GM19099 (cell line): ENCODE data around the gene DCHS2.

Experiments
- POLR2A ChIP-seq: IDR thresholded peaks from 3 replicates; pipeline ENCODE4 v1.6.1; 2011; ENCODE audit warnings: low read depth; ENCODE audit not compliant: insufficient read length; ENCODE audit errors: extremely low read depth

Gene DCHS2

DNA sequence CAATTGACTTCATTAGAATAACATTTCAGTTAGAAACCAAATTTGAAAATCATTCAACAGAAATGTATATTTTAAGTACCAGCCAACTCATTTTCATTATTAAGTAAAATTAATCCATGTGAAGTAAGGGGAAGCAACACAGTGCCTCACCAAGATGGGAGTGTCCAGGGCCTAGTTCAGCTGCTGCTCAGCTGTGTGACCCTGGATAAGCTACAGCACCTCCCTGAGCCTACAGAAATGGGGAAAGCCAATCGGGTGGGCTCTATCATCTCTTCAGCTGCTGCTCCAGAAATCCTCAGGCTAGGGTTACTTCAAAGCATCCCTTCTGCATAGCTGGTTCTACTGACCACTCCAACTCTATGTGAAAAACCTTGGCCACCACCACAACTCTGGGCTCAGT is 18.7 kb downstream of the DCHS2 start:
- no peak for TF ChIP-seq POLR2A

DNA sequence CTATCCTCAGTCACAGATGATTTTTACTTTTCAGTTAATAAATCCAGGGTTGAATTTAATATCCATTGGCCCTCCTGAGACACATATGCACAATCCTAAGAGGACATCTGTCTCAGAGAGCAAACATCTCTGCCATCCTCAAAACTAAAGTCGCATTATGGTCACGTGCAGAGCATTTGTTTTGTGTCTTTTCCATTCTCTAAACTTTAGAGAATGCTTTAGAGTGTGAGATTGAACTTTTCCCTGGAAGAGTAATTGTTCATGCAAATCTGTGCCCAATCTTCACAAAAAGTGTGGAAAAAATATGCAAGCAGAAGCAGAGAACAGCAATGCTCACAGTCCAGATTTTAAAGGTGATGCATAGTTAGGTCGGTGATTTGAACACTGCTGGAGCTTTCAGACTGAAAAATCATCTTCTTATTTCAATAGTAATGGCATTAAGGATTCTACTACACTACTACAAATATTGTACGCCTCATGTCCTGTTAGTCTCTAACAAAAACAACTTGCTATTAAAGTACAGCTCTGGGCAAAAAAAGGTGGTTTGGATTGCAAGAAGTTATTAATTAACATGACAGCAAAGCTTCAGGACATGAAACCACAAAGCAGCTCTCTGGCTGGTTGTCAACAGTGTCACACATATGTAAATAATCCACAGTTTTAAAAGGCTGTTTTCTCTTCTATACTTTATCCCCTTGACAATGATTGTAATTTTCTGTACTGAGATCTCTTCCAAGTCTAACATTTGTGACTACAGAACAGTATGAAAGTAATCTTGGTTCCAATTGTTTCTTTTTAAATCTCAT is 19.9 kb downstream of the DCHS2 start:
- peak; percentile 1 for TF ChIP-seq POLR2A

DNA sequence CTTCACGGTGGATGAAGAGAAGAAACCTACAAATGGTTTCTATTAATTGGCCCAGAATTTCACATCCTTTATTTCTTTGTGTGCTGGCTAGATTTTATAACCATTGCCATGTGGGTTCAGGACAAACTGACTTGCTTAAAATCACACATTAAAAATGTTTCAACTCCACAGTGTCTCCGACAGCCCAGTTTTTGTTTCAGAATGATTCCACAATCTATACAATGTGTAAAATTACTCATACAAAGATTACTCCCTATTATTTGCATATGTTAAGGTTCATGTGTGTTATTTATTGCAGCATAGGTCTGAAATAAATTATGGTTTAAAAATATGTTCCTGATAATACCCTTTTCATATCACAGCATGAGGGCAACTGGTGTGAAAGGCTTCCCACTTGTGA is 20.6 kb downstream of the DCHS2 start:
- TF ChIP-seq POLR2A: no peak

DNA sequence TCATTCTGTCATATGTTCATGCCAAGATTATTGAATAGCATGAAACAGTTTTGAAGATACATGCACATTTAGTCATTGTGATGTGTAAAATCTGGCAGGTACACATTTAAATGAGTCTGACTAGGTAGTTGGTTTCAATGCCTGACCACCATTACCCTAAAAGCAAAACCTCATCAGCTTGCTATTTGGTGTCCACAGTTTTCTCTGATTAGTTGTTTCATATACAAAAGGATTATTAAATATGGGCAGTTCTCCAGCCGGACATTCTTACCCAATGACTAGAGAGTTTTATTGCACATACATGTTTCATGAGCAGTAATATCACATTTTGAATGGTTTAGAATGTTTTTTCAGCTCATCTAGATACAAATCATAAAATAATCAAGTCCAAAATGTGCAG is 23.7 kb downstream of the DCHS2 start:
- TF ChIP-seq POLR2A: no peak

DNA sequence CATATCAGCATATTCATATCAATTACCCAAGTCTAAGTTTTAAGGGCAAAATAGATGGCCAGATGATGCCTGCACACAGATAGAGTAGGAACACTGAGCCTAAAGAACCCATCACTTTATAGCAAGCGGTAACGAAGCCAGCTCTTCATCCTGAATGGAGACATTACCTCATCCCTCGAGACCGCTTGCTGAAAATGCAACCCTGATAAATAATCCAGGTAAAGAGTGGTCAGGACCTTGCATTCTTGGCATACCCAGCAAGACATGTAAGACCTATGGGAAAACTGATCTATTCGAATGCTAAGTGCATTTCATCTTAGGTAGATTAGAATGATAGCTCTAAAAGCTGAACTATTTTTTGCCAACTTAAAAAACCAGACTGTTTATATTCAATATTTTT is 25.3 kb downstream of the DCHS2 start:
- no peak for TF ChIP-seq POLR2A

DNA sequence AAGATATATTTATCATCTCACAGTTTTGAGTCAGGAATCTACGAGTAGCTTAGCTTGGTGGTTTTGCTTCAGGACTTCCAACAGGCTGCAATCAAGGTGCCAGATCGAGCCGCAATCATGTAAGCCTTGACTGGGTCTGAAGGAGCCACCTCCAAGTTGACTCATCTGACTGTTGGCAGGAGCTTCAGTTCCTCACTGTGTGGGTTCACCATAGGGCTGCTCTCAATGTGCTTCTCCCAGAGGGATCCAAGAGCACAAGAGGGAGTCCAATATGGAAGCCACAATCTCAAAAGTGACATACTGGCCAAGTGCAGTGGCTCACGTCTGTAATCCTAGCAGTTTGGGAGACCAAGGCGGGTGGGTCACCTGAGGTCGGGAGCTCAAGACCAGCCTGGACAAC is 26.5 kb downstream of the DCHS2 start:
- no peak for TF ChIP-seq POLR2A

DNA sequence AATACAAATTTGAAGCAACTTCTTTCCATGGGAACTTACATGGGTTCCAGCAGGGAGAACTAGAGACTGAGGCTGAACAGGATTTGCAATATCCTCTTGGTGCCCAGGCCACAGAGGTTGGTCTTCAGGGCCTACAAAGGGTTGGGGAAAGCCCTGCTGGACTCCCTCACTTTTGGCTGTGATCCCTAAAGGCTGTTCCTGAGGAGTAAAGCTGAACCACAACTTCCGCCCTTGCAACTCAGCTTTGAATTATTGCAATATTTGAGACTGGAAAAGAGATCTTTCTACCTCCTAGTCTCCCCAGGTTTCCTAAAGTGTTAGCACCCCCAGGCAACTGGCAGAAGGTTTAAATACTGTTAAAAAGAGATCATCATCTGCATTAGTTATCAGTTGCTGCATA is 26.9 kb downstream of the DCHS2 start:
- TF ChIP-seq POLR2A: no peak

DNA sequence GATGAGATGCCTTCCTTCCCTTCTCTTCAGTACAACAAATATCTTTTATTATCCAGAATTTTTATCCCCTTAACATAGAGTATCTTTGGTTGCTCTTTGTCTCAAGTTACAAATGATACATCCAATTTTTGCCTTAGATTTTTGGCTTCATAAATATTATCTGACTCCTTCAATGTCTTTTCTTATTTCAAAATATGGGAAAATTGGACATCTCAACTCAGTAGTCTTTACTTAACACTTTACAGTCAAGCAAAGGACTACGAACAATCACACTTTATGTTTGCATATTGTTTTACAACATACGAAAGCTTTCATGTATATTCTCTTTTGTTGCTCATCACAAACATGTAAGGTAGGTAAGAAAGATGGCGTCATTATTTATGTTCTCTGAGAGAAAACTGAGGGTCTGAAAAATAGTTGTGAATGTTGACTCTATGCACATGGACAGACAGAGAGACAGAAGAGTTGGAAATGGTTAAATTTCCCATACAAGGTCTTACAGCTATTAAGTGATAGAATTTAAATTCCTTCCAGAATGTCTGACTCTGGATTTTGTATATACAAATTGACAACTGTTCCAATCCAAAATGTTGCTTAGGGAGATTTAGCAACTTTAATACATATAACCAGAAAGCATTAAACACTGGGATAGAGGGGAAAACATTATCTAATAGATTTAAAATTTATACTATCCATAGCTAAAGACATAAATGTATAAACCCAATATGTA is 29.4 kb downstream of the DCHS2 start:
- TF ChIP-seq POLR2A: no peak

DNA sequence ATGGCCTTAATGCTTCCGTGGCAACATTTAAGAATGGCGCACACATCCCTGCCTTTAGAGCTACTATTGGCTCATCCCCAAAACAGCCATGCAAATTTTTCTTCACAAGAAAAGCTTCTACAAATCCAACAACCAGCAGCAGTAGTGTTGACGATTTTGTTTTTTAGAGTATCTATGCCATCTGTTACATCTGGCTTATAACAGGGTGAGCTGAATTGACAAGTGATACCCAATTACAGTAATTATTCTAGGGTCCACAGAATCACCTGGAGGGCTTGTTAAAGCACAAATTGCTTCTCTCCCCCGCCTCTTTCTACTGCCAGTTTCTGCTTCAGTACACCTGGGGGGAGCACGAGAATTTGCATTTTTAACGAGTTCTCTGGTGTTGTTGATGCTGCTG is 34.1 kb downstream of the DCHS2 start:
- no peak for TF ChIP-seq POLR2A

DNA sequence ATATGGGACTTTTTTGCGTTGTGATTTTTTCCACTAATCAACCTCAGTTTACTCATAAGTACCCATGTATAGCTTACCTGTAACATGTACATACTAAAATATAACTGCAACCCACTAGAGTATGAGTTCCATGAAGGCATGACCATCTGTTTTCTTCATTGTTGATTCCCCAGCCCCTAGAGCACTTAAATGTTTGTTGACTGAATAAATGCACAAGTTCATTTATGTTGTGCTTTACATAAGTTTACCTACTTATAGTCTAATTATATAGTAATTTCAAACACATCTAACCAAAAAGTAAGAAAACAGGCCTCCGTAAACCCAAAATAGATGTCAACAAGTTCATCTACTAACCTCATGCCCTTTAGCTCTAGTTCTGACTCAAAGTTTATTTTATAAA is 34.7 kb downstream of the DCHS2 start:
- TF ChIP-seq POLR2A: no peak

DNA sequence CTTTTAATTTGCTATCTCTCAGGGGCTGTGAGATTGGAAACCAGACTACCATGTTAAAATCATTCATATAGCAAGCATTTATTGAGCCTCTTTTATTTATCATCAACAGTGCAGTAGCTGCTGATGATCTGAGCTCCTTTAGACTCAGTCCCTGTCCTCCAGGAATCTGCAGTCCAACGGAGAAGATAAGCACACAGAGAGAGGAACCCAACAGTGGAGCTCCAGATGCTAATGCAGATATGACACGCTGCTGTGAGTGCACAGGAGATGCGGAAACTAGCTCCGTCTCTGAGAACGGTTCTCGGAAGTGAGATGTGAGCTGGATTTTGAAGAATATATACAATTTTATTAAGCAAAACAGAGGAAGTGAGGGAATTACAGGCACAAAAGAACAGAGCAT is 35.4 kb downstream of the DCHS2 start:
- no peak for TF ChIP-seq POLR2A

DNA sequence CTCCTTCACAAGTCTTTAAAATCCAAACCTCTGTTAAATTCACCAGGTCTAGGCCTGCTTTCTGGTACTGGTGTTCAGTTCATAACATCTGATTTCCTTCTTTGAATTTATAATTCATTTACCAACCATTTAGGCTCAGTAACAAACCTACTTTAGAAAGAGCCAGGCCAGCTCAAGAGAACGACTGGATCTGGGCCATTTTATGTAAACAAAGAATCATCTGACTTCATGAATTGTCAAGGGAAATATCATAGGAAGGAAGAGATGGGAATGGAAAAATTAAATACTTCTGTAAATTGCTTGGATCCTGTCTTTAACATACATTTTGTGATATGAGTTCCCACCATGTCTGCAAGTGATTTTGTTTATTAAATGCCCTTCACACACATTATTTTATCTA is 36.5 kb downstream of the DCHS2 start:
- no peak for TF ChIP-seq POLR2A

DNA sequence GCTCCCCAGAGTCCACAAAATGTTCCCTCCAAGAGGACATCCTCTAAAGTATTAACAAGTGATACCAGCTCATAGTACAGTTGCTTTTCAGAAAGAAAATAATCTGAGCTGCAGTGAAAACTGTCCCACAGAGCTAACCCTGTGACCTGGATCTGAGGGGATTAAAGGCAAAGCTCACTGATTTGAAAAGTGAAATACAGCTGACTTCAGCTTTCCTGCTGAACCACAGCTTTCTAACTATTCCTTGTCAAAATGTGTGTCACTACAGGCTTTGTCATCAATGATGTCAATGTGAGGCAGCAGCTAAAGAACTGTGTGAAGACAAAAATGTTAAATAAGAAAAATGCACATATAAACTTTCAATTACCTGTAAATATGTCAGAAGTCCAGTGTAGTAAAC is 36.9 kb downstream of the DCHS2 start:
- no peak for TF ChIP-seq POLR2A

DNA sequence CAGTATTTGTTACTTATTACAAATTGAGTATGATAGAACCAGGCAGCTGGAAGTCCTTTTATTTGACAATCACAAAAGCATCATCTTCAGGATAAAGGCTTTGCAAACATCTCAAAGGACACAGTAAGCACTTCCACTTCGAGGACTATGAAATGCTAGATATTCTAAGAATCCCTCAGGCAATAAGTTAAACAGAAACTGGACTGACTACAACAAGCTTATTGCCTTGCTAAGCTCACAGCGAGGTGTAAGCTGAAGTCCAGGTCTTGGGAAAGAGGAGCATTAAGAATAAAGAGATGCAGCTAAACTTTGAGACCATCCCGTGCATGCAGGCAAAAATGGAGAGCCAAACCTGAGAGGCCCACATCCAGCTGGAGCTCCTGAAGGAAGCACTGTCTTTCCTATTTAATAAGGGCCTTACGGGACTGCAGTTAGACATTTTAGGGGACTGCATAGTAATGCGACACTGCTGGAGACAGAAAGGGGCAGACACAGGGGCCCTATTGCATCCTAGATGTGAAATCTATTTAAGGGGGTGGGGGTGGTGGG is 38.7 kb downstream of the DCHS2 start:
- no peak for TF ChIP-seq POLR2A

DNA sequence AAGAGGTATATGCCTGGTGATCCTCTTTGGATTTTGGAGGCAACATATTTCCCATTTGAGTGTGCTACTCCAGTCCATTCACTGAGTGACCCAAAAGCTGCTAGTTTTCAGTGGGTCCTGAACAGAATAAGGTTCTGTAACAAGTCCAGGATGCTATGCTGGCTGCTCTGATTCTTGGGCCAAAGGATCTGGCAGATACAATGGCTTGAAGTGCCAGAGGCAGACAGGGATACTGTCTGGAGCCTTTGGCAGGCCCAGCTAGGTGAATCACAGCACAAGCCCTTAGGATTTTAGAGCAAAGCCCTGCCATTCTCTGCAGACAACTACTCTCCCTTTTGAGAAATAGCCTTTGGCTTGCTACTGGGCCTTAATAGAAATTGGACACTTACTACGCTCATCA is 40.6 kb downstream of the DCHS2 start:
- no peak for TF ChIP-seq POLR2A

DNA sequence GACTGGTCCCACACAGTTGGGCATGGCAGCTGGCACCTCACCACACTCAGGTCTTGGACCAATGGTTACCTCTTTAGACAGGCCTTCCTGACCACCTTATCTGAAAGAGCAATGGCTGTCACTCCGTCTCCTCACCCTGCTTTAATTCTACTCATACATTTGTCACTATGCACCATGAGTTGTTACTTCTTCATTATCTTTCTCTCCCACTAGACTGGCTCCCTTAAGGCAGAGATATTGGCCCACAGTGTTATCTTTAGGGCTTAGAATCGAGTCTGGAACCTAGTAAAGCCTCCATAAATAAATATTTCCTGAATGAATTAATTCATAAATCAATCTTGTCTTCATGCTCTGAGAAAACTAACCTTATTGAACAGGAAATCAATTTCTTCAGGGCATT is 46.6 kb downstream of the DCHS2 start:
- TF ChIP-seq POLR2A: no peak

DNA sequence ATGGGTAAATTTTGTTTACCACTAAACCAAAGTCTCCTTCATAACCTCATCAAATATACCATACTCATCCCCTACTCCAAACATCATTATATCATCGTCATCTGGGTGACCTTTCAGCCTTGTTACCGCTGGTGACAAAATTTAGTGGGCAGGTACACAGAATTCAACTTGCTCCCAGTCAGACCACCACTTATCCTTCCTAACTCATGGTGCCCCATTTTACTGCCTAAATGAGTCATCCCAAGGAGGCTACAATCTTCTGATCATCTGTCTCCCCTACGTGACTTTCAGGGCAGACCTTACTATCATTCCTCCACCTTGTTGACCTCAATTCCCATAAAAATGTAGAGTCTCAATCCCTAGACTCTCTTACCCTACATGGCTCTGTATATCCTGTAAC is 49.6 kb downstream of the DCHS2 start:
- TF ChIP-seq POLR2A: no peak

DNA sequence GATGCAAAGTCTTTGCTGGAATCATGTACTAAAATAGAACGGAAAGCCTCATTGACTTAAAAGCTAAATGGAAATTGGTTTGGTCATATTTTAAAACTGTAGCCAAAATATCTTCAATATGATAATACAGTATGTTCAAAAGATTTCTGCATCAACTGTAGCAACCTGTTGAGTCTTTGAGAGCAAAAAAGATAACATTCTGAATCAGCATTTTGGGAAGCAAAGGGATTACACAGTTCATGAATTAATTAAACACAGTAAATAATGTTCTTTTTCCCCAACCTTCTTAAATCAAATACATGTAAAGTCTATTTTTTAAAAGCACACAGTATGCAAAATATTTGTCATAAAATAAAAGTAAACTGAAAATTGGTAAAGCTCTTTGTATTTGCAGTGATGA is 50.5 kb downstream of the DCHS2 start:
- no peak for TF ChIP-seq POLR2A
